Globus pallidus (tissue), 1 donor: Measurements from ENCODE around the gene CEND1.

Experiments used
- DNase-seq: peaks from one replicate; pipeline ENCODE4 v3.0.0-alpha.2; 2015; ENCODE audit warnings: low spot score

The CEND1 gene

GRCh38 chr11:827146-827896 is 37.4 kb upstream of the CEND1 start:
- no peak for DNase-seq

- DNase-seq: no peak
Measured at GRCh38 chr11:826836-827145, 36.9 kb upstream of the CEND1 start.

- DNase-seq: no peak
Measured at GRCh38 chr11:826227-826621, 36.3 kb upstream of the CEND1 start.

- no peak for DNase-seq
Measured at GRCh38 chr11:825366-826226, 35.7 kb upstream of the CEND1 start.

- no peak for DNase-seq
Measured at GRCh38 chr11:824942-825341, 35.1 kb upstream of the CEND1 start.

GRCh38 chr11:824292-824880 is 34.5 kb upstream of the CEND1 start:
- DNase-seq: peak; percentile 60

GRCh38 chr11:823441-824291 is 33.8 kb upstream of the CEND1 start:
- no peak for DNase-seq

DNA sequence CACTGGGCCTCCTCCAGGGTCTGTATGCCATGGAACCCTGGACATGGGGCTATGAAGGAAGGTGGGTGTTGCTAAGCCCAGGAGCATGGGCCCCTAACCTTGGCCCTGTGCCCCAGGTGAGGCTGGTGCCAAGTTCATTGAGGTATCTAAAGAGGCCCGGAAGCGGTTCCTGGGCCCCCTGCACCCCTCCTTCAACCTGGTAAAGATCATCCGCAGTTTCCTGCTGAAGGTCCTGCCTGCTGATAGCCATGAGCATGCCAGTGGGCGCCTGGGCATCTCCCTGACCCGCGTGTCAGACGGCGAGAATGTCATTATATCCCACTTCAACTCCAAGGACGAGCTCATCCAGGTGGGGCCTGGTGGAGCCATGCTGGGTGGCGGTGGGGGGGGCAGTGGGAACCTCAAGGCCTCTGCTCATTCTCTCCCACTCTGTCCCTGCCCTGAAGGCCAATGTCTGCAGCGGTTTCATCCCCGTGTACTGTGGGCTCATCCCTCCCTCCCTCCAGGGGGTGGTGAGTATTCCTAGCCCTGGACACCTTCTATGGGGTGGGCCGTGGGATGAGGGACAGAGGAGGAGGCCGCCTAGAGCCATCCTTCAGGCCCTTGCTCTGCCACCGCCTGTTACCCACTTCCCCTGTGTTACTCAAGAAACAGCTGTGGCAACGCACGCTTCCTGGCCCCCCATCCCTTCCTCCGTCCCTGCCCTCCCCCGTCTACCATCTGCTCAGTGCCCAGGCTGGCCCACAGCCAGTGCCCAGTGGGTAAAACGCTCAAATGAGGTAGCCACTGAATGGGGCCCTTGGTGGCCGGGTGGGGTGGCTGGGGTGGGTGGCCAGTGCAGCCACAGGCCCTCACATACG is 31.9 kb upstream of the CEND1 start:
- no peak for DNase-seq

- no peak for DNase-seq
Measured at GRCh38 chr11:820655-821511, 31.0 kb upstream of the CEND1 start.

DNA sequence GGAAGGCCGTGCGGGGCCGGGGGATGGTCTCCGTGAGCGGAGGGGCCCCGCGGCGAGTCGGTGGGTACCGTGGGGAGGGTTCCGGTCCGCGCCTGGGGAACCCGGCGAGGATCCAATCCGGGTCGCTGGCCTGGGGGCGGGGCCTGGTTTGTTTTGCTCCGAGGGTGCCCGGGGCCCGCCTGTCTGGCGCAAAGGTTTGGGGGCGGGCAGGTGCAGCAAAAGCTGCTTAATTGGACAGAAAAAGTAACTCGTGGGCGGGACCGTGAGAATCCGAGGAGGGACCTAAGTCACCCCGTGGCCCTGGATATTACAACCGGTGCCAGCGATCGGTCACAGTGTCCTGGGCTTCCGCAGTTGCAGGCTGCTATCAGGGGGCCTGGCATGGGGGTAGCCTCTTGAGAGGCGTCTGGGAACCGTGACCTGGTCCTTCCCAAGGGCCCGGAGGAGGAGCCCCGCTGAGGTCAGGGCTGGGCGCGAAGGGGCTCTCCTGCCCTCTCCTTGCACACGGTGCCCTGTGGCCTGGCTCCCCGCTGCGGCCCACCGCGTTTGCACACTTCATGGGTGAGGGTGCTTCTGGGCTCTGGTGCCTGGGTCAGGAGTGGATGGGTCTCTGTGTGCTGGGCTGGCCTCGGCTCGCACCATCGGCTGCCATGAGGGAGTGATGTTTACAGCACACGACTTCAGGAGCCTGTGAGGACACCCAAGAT is 30.2 kb upstream of the CEND1 start:
- no peak for DNase-seq

DNA sequence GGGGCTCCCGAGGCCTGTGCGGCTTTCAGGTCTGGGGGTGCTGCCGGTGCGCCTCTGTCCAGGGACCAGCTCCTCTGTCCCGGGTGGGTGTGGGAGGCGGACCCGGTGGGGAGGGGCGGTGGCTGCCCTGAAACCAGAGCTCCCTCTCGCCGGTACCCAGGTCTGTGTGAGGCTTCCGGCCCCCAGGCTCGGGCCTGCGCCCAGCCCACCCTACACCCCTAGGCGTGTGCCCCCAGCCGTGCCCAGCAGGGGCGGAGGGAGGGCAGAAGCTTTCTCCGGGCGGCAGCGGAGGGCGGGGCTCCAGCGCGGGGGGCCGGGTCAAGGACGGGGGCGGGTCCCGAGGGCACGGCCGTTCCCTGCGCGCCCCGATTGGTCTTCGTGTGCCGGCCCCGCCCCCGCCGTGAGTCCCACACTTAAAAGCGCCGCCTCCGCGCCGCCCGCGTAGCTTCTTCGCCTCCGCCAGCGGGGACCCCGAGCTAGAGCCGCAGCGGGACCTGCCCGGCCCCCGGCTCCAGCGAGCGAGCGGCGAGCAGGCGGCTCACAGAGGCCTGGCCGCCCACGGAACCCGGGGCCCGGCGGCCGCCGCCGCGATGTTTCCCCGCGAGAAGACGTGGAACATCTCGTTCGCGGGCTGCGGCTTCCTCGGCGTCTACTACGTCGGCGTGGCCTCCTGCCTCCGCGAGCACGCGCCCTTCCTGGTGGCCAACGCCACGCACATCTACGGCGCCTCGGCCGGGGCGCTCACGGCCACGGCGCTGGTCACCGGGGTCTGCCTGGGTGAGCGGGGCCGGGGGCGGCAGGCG is 29.4 kb upstream of the CEND1 start:
- DNase-seq: peak; percentile 91

DNA sequence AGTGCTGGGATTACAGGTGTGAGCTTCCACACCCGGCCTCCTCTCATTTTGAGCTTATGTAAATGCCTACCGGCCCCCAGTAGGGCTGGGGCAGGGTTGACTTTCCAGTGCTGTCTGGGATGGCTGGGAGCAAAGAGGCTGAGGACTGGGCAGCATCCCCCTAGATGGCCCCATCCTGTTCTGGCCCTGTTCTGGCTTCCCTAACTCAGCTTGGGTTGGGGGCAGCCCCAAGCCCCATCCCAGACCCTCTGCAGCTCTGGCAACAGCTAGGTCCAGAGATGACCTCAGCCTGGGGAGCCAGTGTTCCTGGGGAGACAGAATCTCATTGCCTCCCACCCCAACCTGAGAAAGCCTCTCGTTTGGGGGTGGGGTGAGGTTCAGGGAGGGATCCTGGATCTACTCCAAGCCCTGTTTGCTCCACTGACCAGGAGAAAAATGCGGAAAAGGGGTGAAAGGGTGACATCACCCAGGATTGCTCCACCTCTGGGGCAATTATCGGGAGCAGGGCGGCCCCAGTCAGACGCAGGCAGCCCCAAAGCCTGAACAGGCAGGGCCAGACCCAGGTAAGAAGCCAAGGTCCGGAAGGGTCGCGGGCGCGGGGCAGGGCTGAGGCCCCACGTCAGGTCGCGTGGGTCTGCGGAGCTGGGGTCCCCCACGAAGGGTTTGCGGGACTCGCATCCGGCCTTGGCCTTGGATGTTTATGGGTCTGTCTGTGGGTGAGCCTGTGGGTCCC is 28.7 kb upstream of the CEND1 start, which contains the start of gene PNPLA2:
Gene PNPLA2, plus strand, starts transcription at position 519 of the 733 bp plus-strand sequence. CDS start 805 bp downstream, outside the sequence.
- DNase-seq: no peak

GRCh38 chr11:816433-816779 is 26.5 kb upstream of the CEND1 start:
- DNase-seq: no peak

GRCh38 chr11:815675-816432 is 26.0 kb upstream of the CEND1 start:
- DNase-seq: no peak

GRCh38 chr11:813456-814096 is 23.7 kb upstream of the CEND1 start:
- DNase-seq: no peak

DNA sequence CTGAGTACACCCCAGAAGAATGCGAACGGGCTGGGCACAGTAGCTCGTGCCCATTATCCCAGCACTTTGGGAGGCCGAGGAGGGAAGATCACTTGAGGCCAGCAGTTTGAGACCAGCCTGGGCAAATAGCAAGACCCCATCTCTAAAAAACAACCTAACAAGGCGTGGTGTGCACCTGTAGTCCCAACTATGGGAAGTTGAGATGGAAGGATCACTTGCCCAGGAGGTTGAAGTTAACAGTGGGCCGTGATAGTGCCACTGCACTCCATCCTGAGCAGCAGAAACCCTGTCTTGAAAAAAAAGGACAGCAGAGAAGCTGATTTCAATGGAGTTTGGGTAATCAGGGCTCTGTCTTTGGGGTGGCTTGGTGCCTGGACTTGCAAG is 23.2 kb upstream of the CEND1 start:
- DNase-seq: no peak

DNA sequence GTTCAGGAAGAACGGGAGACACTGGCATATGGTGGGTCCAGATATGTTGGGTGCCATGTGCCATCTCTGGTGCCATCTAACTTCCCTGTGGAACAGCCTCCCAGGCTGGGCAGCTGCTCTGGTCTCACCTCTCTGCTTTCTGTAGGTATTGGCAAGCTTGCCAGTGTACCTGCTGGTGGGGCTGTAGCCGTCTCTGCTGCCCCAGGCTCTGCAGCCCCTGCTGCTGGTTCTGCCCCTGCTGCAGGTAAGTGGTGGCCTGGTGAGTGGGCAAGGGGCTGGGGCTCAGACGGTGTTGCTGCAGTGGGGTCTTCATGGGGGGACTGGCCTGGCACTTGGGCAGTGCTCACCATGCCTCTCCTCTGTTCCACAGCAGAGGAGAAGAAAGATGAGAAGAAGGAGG is 22.5 kb upstream of the CEND1 start:
- no peak for DNase-seq
